HG03066 (cell line): ENCODE data around the gene MPND.
A peak's percentile ranks its signal among the peaks of the same experiment; 100 is the strongest.

ENCODE experiments used
- ATAC-seq: cut with Tn5 transposase; IDR thresholded peaks from one replicate; pipeline ENCODE4 v1.9.1; 2021; ENCODE audit warnings: low read depth; ENCODE audit not compliant: unreplicated experiment

The MPND gene

DNA sequence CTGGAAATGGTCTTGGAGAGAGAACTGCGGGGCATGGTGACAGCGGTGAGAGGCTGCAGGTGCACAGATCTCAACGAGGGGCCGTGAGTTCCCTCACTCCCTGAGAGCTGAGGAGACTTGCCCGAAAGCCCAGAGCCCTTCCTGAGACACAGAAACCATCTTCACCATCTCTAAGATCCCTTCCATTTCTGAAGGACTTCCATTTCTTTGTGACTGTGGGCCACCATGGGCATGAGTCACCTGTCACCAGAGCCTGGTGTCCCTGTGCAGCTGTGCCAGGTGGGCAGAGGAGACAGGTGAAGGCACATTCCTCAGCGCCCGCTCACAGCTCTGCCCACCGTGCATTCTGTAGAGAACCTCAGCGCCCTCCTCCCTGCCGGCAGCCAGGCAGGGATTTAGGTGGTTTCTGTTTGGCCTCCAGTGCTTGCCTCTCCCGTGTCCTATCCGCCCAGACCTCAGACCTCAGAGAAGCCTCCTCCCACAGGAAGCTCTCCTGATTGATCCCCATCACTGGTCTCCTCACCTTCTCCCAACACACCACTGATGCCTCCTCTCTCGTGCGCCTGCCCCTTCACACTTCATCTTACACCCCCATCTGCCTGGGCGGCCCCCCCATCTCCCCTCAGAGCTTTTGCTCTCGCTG lies 32.8 kb downstream of the MPND start:
- ATAC-seq, result no peak

DNA sequence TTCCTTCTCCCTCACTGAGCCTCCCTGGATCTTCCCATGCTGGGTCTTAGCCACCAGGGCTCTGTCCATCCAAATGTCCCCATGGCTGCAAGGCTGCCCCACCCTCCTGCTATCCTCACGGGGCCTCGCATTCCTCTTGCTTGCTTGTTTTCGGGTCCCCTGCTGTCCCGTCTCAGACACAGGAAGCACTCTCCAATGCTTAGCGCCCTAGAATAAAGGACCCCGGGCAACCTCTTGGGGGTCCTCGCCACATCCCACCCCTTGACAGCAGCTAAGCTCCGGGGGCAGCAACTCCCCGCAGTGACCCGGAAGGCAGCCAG lies 33.3 kb downstream of the MPND start:
- ATAC-seq, result no peak

DNA sequence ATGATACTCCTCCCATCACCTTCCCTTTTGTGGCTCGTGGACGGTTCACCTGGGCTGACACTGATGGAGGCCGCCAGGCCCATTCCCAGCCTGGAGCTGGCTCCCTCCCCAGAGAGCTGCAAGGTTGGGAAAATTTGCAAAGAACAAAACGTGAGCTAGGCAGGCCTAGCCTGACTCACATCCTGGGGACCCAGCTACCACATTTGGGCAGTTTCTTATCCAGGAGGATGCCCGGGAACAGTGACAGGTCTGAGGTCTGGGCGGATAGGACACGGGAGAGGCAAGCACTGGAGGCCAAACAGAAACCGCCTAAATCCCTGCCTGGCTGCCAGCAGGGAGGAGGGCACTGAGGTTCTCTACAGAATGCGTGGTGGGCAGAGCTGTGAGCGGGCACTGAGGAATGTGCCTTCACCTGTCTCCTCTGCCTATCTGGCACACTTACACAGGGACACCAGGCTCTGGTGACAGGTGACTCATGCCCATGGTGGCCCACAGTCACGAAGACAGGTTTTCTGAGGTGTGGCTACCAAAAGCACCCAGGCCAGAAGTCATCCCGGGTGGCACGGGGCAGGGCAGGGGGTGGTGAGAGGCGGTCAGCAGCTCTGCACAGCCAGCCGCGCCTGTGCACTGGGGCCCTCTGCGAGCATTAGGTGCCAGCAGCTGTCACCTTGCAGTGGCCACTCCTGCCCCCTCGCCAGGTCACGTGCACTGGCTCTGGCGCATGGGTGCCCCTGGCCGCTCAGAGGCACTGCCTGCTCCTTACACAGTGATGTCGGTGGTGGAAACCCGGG lies 33.8 kb downstream of the MPND start:
- no peak for ATAC-seq

DNA sequence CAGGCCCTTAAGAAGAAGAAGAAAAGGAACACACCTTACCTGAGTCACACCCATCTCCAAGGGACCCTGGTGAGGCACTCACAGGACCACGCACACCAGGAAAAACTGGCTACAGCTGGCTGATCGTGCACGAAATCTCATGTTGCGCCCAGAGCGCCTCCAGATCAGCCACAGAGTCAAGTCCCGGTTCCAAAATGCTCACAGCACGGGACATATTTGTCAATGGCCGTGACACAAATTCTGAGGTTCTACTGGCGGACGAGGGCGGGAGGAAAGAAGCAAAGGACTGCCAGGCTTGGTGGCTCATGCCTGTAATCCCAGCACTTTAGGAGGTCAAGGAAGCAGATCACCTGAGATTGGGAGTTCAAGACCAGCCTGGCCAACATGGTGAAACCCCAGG lies 35.5 kb downstream of the MPND start:
- ATAC-seq, result no peak

DNA sequence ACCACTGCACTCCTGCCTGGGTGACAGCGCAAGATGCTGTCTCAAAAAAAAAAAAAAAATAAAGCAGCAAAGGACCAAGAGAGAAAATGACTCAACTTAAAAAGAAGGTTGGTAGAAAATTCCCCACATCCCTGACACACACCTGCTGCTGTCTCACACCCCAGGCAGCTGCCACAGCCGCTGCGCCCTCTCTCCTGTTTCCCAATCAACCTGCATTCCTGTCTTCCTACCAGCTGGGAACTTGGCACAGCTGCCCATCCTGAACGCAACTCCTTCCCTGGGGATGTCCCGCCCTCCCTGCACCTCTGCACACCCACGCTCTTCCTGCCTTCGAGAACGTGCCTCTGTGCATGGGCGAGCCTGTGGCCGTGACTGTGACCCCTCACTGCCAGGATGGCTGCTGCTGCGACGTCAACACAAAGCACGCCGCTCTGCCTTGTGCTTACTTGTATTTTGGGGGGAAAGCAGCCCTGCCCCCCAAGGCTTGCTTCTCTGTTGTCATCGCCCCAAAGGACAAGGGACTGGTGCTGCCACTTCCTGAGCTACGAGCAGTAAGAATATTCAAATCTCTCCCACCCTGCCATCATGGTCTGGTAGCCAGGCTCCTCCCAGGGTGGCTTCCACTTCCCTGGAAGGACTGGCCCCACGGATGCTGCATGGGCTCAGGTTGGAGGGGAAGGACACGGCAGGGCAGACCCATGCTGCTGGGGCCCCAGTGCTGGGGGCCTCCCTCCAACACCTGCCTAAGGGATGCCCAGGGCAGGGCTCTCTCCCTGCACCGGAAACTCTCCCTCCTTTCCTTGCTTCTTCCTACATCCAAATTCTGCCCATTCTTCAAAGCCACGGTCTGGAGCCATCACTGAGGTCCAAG lies 36.3 kb downstream of the MPND start:
- peak; percentile 47 for ATAC-seq

DNA sequence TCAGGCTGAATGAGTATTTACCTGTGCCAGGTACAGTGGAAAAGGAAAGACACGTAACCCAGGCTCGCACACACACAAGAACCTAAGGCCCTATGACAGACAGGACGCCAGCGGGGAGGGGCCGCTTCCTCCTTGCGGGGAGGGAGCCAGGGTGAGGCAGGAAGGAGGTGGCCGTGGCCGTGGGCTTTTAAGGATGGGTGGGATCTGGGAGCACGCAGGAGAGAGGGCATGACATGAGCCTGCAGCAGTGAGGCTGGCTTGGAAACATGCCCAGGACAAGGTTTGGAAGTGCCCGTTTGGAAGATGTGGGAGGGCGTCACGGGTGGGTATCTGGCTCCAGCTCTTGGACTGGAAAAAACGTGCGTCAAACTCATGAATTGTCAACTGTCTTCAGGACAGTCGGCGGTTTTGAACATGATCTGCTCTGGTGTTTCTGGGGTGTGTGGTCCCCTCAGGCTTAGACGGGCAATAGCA lies 36.9 kb downstream of the MPND start:
- peak; percentile 23 for ATAC-seq

DNA sequence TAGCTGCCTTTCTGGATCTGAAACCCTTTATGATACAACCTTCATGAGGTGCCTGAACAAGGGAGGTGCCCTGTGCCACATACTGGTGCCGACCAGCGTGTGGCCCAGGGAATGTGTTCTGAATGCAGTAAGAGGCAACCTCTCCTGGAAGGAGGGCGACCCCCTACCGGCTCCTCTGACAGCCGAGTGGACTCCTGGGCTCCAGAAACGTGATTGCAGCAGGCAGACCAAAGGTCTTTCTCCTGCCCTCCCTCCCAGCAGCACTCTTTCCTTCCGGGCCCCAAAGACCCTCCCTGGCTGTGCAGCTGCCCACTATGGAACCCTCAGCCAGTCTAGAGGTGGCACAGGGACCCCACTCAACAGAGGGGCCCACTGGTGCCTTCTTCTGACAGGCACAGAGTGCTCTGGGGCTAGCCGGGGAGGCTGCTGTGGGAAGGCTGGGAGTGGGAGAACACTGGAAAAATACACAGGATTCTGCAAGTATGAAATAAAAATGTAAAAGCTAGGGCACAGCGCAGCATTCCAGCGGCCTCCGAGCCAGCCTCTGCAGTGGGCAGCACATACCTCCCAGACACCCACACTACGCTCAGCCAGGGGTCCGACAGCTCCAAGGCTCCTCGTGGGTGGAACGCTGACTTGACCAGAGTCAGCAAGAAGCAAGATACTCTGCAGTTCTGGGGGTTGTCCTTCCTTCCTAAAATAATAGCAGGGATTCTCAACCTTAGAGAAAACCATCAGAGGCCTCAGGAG lies 42.1 kb downstream of the MPND start:
- no peak for ATAC-seq

DNA sequence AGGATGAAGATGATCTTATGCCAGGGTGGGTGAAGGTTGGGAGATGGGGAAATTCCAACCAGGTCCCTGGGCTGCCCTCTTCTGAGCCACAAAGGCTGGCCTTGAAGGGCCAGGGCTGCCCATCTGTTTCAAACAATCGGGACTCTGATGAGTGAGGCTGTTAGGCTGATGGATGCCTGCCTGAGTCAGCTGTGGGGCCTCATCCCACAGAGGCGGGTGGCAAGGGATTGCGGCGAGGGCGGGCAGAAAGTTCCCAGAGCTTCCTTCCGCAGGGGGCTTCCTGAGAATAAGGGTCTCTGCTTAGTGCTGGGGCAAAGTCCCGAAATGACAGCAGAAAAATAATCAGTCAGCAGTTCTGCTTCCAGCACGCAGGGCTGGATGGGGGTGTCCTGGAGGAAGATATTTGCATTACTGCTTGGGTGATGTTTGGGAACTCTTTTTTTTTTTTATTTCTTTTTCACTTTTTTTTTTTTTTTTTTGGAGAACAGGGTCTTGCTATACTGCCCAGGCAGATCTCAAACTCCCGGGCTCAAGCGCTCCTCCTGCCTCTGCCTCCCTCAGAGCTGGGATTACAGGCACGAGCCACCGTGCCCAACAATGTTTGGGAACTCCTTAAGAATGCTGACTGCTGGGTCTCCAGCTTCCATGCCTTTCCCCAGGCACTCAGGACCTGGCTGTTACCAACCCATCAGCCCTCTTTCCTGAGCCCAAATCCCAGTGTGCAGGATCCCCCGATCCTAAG lies 42.9 kb downstream of the MPND start:
- ATAC-seq, result no peak

DNA sequence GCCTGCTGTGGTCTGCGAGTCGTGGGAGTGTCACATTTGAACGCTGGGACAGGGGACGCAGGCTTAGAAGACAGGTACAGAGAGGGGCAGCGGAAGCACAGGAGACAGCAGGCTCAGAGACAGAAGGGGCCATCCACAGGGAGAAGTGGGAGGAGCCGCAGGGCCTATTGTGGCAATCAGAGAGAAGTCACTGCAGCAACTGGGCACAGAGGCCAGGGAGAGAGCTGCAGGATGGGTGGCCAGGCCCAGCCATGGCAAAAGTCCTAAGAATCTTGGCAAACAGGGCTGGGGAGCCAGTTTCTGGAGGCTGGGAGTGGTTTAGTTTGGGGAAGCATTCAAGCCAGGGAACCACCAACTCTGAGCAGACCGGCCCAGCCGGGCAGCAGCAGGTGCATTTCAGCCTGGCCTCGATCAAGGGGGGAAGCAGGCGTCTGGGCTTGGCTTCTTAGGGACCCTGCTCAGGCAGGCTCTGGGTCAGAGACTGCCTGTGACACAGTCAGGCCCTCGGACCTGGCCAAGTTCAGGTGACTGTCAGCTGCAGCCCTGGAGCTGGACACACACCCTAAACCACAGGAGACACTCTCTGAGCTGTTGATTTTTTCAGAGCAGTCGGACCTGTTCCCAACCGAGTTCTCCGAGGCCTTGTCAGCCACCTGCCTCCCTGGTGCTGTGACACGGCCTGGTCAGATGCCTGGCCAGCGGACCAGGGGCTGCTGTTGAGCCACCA lies 45.1 kb downstream of the MPND start:
- ATAC-seq, result no peak

DNA sequence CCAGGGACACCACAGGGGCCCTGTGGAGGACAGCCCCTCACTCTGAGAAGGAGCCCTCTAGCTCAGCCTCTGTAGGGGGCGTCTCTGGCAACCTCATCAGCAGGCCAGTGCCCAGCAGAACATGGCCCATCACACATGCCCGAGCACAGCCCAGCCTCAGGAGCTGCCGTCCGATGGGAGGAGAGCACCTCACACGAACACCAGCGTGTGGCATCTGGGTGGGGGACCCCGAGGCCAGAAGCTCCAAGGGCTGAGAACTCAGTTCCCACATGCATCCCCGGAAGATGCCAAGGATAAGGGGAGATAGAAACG lies 45.7 kb downstream of the MPND start:
- no peak for ATAC-seq

DNA sequence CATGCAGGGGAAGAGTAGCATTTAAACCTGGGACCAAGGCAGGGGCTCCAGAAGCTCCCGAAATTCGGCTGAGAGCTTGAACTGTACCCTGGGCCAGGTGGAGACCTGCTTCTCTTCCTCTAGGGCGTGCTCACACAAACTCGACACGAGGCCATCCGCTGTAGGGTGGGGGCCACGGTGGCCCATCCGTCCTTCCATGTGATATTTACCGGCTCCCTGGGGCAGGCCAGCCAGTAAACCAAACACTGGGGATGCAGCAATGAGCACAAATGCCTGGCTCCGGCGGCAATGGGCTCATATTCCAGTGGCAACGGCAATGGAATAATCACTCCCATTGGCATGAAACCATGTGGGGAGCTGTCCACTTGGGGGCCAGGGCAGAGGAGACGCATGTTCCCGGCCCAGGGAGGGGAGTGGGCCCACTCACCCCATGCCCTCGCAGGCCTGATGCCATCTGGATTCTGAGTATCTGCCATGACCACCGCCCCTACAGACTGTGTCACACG lies 46.2 kb downstream of the MPND start:
- ATAC-seq, result no peak

DNA sequence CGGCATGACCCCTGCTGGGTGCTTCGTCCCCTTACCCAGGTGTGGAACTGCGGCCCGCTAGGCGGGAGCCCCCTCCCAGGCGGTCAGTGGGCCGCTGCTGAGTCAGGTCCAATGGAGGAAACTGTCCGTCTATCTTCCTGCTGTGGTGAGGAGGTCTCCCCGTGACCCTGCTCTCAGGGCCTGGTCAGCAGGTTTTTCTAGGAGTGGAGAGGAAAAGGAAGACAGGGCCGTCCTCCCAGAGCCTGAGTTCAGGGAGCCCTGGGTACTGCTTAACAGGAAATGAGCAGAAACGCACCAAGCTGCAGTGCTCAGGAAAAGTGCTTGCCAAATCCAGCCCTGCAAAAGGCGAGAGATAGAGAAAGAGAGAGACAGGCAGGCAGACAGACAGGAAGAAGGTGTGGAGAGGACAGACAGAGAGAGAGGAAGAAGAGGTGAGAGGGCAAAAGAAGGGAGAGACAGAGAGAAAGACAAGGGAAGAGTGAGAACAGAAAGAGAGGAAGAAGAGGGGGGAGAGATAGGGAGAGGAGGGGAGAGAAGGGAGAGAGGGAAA lies 46.7 kb downstream of the MPND start:
- no peak for ATAC-seq

DNA sequence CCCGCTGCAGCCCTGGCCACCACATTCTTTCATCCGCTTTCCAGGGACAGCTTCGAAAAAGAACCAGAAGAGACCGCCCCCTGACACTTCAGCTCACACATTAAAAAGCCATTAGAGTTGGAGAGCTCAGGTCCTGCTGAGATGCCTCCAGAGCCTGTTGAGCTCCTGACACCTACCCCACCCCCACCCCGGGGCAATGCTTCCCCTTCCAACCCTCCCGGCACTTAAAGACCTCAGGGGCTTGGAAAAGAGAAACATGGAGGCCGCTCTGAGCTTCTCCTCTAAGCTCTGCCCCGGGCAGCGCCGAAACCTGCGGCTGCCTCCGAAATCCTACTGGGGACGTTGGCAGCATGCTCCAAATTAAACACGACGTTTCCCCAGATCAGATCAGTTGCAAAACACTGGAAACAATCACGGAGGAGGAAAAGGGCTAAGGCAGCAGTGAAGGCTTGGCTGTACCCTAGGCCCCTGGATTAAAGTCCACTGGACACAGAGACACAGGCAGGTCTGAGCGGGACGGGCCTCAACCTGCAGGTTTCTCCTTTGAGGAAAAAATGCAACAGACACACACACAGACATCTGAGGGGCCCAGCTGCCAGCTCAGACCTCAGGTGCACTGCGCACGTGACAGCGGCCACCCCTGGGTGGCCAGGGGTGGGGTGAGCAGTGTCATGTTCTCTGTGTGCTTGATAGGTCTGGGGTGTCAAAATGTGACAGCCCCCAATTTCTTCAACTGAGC lies 47.4 kb downstream of the MPND start:
- ATAC-seq, result no peak

DNA sequence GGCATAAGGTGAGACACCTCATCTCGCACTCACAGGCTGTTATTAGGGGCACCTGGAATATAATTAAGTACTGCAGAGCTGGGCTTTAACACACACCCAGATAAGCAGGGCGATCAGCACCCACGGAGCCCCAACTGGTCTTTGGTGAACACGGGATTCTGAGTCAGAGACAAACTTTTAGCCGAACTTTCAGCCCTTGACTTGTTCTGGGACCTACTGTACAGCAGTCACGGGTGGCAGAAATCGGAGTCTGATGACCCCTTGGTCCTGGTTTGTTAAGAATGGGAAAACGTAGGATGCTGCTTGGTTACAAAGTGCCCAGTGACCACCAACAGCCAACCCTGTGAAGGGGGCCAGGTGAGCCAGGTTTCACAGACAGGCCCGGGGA lies 47.9 kb downstream of the MPND start:
- ATAC-seq, result no peak

DNA sequence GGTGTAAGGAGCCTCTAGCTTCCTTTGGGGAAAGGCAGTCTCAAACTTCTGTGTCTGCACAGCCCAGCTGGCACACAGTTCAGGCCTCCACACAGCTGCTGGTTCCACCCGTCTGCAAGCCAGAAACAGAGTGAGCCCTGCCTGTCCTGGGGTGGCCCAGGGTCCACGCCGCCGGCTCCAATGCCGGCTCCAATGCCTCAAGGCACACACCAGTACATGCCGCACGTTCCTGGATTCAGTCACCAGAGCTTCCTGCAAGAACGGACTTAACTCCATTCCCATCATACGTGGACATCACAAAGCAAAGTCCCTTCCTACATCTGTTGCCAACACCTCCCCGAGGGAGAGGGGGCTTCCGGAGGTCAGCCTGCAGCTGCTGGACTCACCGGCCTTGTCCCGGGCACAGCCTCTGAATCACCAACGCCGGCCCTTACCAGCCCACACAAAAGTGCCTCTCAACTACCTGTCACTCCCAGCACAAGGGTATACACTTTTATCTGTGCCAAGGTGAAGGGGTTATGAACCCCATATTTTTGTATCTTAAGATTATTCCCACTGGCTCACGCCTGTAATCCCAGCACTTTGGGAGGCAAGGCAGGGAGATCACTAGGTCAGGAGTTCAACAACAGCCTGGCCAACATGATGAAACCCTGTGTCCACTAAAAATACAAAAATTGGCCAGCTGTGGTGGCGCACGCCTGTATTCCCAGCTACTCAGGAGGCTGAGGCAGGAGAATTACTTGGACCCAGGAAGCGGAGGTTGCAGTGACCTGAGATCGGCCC lies 48.5 kb downstream of the MPND start:
- ATAC-seq, result no peak

DNA sequence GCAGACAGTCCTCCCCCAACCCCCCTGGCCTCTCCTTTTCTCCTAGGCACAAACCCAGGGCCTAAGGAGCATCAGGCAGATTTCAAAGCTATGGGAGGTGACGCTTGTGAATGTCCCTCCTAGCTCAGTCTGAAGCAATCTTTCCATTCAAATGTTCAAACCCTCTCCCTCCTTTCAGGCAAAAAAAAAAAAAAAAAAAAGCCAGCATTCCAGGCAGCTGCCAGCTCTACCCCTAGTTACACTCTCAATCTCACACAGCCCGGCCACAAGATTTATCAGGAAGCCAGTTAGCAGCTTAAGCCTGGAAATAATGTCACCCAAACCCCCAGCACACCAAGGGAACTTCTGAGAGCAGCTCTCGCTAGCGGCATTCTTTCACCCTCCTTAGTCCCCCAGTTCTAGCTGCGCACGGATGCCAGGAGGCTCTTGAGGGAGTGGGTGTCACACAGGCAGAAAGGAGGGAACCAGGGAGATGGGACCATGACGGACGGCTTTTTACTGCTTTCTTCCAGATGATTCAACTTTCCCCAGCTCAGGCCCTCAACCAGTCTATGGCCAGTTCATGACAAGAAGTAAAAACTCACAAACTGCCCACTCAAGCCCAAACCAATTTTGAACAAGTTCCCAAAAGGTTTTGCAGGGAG lies 50.7 kb downstream of the MPND start:
- no peak for ATAC-seq
